WTC11 (cell line): ENCODE results near the gene TTI1. TPM values are rescaled to one million over a fixed set of nuclear protein-coding genes. Genes with fewer than 3 reads are reported as not detected.

Experiments used
- ATAC-seq: fragments of 200-7000 bp; cut with Tn5 transposase; 2 replicates; pipeline ENCODE4 v1.10.0; 2021; ENCODE audit warnings: mild to moderate bottlenecking, moderate library complexity
- CTCF ChIA-PET: fragments of 300-600 bp; sonication (Branson Sonifier 250); formaldehyde crosslinking; loops from one replicate; lab custom pipeline; 2021; ENCODE audit warnings: antibody characterized with exemption; lab: Charles Lee
- POLR2A ChIA-PET: fragments of 350-600 bp; sonication (Branson Sonifier 250); formaldehyde crosslinking; loops from one replicate; lab custom pipeline; 2021; ENCODE audit warnings: antibody characterized with exemption; lab: Charles Lee
- DNase-seq: peaks from one replicate; pipeline ENCODE4 v3.0.0; 2021; ENCODE audit warnings: low spot score
- H3K27ac Mint-ChIP-seq: 2 replicates; pipeline ENCODE4 v1.8.0; 2021; ENCODE audit warnings: mixed read lengths
- H3K27me3 Mint-ChIP-seq: 2 replicates; pipeline ENCODE4 v1.8.0; 2021; ENCODE audit warnings: low read depth, mild to moderate bottlenecking, moderate library complexity, mixed read lengths
- H3K36me3 Mint-ChIP-seq: 2 replicates; pipeline ENCODE4 v1.8.0; 2021; ENCODE audit warnings: mixed read lengths
- H3K4me1 Mint-ChIP-seq: 2 replicates; pipeline ENCODE4 v1.8.0; 2022; ENCODE audit warnings: mixed read lengths
- H3K4me3 Mint-ChIP-seq: 2 replicates; pipeline ENCODE4 v1.8.0; 2021; ENCODE audit warnings: mild to moderate bottlenecking, moderate library complexity, mixed read lengths
- H3K9me3 Mint-ChIP-seq: 2 replicates; pipeline ENCODE4 v1.8.0; 2021; ENCODE audit warnings: mixed read lengths
- ARID4B ChIP-seq: sonication (generic); formaldehyde crosslinking; IDR thresholded peaks from 2 replicates; pipeline ENCODE4 v1.8.0; 2023; ENCODE audit warnings: missing genetic modification reagents, mild to moderate bottlenecking, borderline replicate concordance
- CREB1 ChIP-seq: sonication (generic); formaldehyde crosslinking; IDR thresholded peaks from 2 replicates; pipeline ENCODE4 v1.8.0; 2023; ENCODE audit warnings: mild to moderate bottlenecking, missing genetic modification reagents
- FOXJ3 ChIP-seq: sonication (generic); formaldehyde crosslinking; IDR thresholded peaks from 2 replicates; pipeline ENCODE4 v1.9.0; 2021; ENCODE audit warnings: missing genetic modification reagents, mild to moderate bottlenecking, borderline replicate concordance
- GTF2I ChIP-seq: fragments of 250-450 bp; sonication (Bioruptor Pico); conservative IDR thresholded peaks from 2 replicates; pipeline ENCODE4 v1.4.0; 2021; ENCODE audit warnings: mild to moderate bottlenecking
- HMGA2 ChIP-seq: fragments of 250-450 bp; sonication (Bioruptor Pico); IDR thresholded peaks from 2 replicates; pipeline ENCODE4 v1.4.0; 2021; ENCODE audit warnings: mild to moderate bottlenecking, moderate library complexity
- JAZF1 ChIP-seq: fragments of 250-450 bp; sonication (Bioruptor Pico); IDR thresholded peaks from 2 replicates; pipeline ENCODE4 v1.9.0; 2021; ENCODE audit warnings: moderate library complexity, mild to moderate bottlenecking, inconsistent platforms
- JUN ChIP-seq: sonication (generic); formaldehyde crosslinking; IDR thresholded peaks from 2 replicates; pipeline ENCODE4 v1.8.0; 2023; ENCODE audit warnings: mild to moderate bottlenecking, missing genetic modification reagents
- KAT7 ChIP-seq: sonication (generic); formaldehyde crosslinking; IDR thresholded peaks from 2 replicates; pipeline ENCODE4 v1.8.1; 2023; ENCODE audit warnings: missing genetic modification reagents, mild to moderate bottlenecking, borderline replicate concordance
- MXD4 ChIP-seq: fragments of 250-450 bp; sonication (Bioruptor Pico); IDR thresholded peaks from 2 replicates; pipeline ENCODE4 v1.8.0; 2021; ENCODE audit warnings: mild to moderate bottlenecking, moderate library complexity, borderline replicate concordance
- PRRX2 ChIP-seq: fragments of 250-450 bp; sonication (Bioruptor Pico); IDR thresholded peaks from 2 replicates; pipeline ENCODE4 v1.8.0; 2021; ENCODE audit warnings: mild to moderate bottlenecking
- SMAD3 ChIP-seq: sonication (generic); formaldehyde crosslinking; IDR thresholded peaks from 2 replicates; pipeline ENCODE4 v1.8.0; 2022; ENCODE audit warnings: missing genetic modification reagents, mild to moderate bottlenecking, borderline replicate concordance
- TEAD1 ChIP-seq: sonication (generic); formaldehyde crosslinking; IDR thresholded peaks from 2 replicates; pipeline ENCODE4 v1.8.0; 2022; ENCODE audit warnings: mild to moderate bottlenecking, missing genetic modification reagents
- USF2 ChIP-seq: sonication (generic); formaldehyde crosslinking; IDR thresholded peaks from 2 replicates; pipeline ENCODE4 v1.8.1; 2023; ENCODE audit warnings: mild to moderate bottlenecking, missing genetic modification reagents, moderate library complexity
- ZBTB21 ChIP-seq: sonication (generic); formaldehyde crosslinking; IDR thresholded peaks from 2 replicates; pipeline ENCODE4 v1.8.1; 2023; ENCODE audit warnings: mild to moderate bottlenecking, missing genetic modification reagents, borderline replicate concordance
- ZNF416 ChIP-seq: fragments of 250-450 bp; sonication (Bioruptor Pico); IDR thresholded peaks from 2 replicates; pipeline ENCODE4 v1.9.0; 2021; ENCODE audit warnings: mild to moderate bottlenecking, inconsistent platforms
- ZNF423 ChIP-seq: fragments of 250-450 bp; sonication (Bioruptor Pico); IDR thresholded peaks from 2 replicates; pipeline ENCODE4 v2.1.2; 2022; ENCODE audit warnings: mild to moderate bottlenecking, moderate library complexity
- ZNF671 ChIP-seq: fragments of 250-450 bp; sonication (Bioruptor Pico); IDR thresholded peaks from 2 replicates; pipeline ENCODE4 v1.8.0; 2021; ENCODE audit warnings: mild to moderate bottlenecking
- ZSCAN18 ChIP-seq: fragments of 250-450 bp; sonication (Bioruptor Pico); IDR thresholded peaks from 2 replicates; pipeline ENCODE4 v2.1.2; 2022; ENCODE audit warnings: mild to moderate bottlenecking, moderate library complexity
- total RNA-seq: library from RNA; stranded (reverse); gene quantifications from 3 replicates; pipeline ENCODE4 v1.2.3, GENCODE V29; 2021
- TF ChIP-seq, protein P1 (sequence below): sonication (generic); formaldehyde crosslinking; IDR thresholded peaks from 2 replicates; pipeline ENCODE4 v1.8.0; 2022; ENCODE audit warnings: mild to moderate bottlenecking, missing genetic modification reagents
- TF ChIP-seq, protein P2 (sequence below): sonication (generic); formaldehyde crosslinking; IDR thresholded peaks from 2 replicates; pipeline ENCODE4 v1.8.0; 2022; ENCODE audit warnings: missing genetic modification reagents

Gene TTI1
- total RNA-seq, 1 experiment from 2014 or later: 43.5 TPM

- TF ChIP-seq HMGA2 (no peak), GTF2I (CRISPR knock-in tag) (no peak), ZBTB21 (no peak), MXD4 (CRISPR knock-in tag) (no peak), ZNF423 (CRISPR knock-in tag) (no peak), PRRX2 (CRISPR knock-in tag) (no peak), JAZF1 (CRISPR knock-in tag) (no peak), CREB1 (no peak), ZSCAN18 (CRISPR knock-in tag) (no peak), ZNF416 (no peak), USF2 (CRISPR knock-in tag) (no peak), FOXJ3 (CRISPR knock-in tag) (no peak), ZNF671 (no peak), JUN (no peak)
- TF ChIP-seq, protein P1, sequence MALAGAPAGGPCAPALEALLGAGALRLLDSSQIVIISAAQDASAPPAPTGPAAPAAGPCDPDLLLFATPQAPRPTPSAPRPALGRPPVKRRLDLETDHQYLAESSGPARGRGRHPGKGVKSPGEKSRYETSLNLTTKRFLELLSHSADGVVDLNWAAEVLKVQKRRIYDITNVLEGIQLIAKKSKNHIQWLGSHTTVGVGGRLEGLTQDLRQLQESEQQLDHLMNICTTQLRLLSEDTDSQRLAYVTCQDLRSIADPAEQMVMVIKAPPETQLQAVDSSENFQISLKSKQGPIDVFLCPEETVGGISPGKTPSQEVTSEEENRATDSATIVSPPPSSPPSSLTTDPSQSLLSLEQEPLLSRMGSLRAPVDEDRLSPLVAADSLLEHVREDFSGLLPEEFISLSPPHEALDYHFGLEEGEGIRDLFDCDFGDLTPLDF (CRISPR knock-in tag): no peak
- TF ChIP-seq, protein P2, sequence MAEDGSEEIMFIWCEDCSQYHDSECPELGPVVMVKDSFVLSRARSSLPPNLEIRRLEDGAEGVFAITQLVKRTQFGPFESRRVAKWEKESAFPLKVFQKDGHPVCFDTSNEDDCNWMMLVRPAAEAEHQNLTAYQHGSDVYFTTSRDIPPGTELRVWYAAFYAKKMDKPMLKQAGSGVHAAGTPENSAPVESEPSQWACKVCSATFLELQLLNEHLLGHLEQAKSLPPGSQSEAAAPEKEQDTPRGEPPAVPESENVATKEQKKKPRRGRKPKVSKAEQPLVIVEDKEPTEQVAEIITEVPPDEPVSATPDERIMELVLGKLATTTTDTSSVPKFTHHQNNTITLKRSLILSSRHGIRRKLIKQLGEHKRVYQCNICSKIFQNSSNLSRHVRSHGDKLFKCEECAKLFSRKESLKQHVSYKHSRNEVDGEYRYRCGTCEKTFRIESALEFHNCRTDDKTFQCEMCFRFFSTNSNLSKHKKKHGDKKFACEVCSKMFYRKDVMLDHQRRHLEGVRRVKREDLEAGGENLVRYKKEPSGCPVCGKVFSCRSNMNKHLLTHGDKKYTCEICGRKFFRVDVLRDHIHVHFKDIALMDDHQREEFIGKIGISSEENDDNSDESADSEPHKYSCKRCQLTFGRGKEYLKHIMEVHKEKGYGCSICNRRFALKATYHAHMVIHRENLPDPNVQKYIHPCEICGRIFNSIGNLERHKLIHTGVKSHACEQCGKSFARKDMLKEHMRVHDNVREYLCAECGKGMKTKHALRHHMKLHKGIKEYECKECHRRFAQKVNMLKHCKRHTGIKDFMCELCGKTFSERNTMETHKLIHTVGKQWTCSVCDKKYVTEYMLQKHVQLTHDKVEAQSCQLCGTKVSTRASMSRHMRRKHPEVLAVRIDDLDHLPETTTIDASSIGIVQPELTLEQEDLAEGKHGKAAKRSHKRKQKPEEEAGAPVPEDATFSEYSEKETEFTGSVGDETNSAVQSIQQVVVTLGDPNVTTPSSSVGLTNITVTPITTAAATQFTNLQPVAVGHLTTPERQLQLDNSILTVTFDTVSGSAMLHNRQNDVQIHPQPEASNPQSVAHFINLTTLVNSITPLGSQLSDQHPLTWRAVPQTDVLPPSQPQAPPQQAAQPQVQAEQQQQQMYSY: no peak
- POLR2A ChIA-PET: no interaction called here
- Mint-ChIP-seq H3K4me1 (peaks cover 4% of the 10 kb centered on the region; the same call in 1 of the 2 replicates), H3K9me3 (no peaks in the 10 kb centered on the region), H3K36me3 (peaks cover 40% of the 10 kb centered on the region), H3K27ac (no peak overlapping the region), H3K4me3 (no peak overlapping the region), H3K27me3 (no peaks in the 10 kb centered on the region)
- ATAC-seq (no peak), DNase-seq (no peak)
- CTCF ChIA-PET: interaction anchor here (2.8 to 4.6 kb wide), 2 partner anchors 89 to 427 kb away, joined by 16 to 29 read pairs; partner anchors contain the start of gene VSTM2L
These were observed 41.9 kb downstream of the TTI1 start for GRCh38 chr20:37991157-37991866.

GRCh38 chr20:37990571-37991151, 42.6 kb downstream of the TTI1 start:
- DNase-seq (no peak), ATAC-seq (no peak)
- Mint-ChIP-seq H3K27ac (no peak overlapping the region), H3K27me3 (no peaks in the 10 kb centered on the region), H3K4me1 (peaks cover 4% of the 10 kb centered on the region; the same call in 1 of the 2 replicates), H3K9me3 (no peaks in the 10 kb centered on the region), H3K4me3 (no peak overlapping the region), H3K36me3 (peaks cover 34% of the 10 kb centered on the region)
- CTCF ChIA-PET: no interaction called here
- POLR2A ChIA-PET: no interaction called here
- no peak for TF ChIP-seq SMAD3 (CRISPR knock-in tag)
- no peak for TF ChIP-seq ARID4B (CRISPR knock-in tag)
- TF ChIP-seq, protein P1 (CRISPR knock-in tag): no peak
- no peak for TF ChIP-seq KAT7 (CRISPR knock-in tag)
- TF ChIP-seq CREB1: no peak
- TF ChIP-seq TEAD1 (CRISPR knock-in tag): no peak
